GM12878 (cell line): ENCODE measurements around the gene ERBB3. TPM values are rescaled to one million over a fixed set of nuclear protein-coding genes. Genes with fewer than 3 reads are reported as not detected.

Experiments
- BHLHE40 ChIP-seq, 2 experiments: fragments of 450-650 bp in 1 of 2; IDR thresholded peaks; 2 replicates each; pipeline ENCODE4 v1.6.1; 2011 to 2017; ENCODE audit warnings: low read depth in 2 of 2, borderline replicate concordance in 1 of 2, improper control_type of control experiment in 1 of 2, low read length in 1 of 2, mild to moderate bottlenecking in 1 of 2
- CREB1 ChIP-seq: IDR thresholded peaks from 2 replicates; pipeline ENCODE4 v1.6.1; 2012; ENCODE audit warnings: low read depth, mild to moderate bottlenecking, inconsistent platforms
- ETV6 ChIP-seq, 2 experiments: fragments of 450-650 bp in 1 of 2; IDR thresholded peaks in 1 of 2; conservative IDR thresholded peaks in 1 of 2; 2 replicates each; pipeline ENCODE4 v1.6.1; 2014; ENCODE audit warnings: antibody characterized with exemption in 1 of 2, borderline replicate concordance in 1 of 2, low read depth in 1 of 2, mild to moderate bottlenecking in 1 of 2, moderate library complexity in 1 of 2
- HDGF ChIP-seq: fragments of 450-650 bp; IDR thresholded peaks from 2 replicates; pipeline ENCODE4 v1.6.1; 2016; ENCODE audit warnings: antibody characterized with exemption
- KLF5 ChIP-seq: fragments of 450-650 bp; IDR thresholded peaks from 2 replicates; pipeline ENCODE4 v1.6.1; 2014; ENCODE audit warnings: mild to moderate bottlenecking; ENCODE audit not compliant: partially characterized antibody
- POLR2AphosphoS2 ChIP-seq: IDR thresholded peaks from 2 replicates; pipeline ENCODE4 v1.6.1; 2011; ENCODE audit warnings: low read depth, mild to moderate bottlenecking, low read length, improper control_type of control experiment, moderate library complexity
- RAD21 ChIP-seq: IDR thresholded peaks from 2 replicates; pipeline ENCODE4 v1.6.1; 2011; ENCODE audit warnings: mild to moderate bottlenecking, low read depth, low read length, moderate library complexity; ENCODE audit not compliant: insufficient read depth
- SPI1 ChIP-seq: IDR thresholded peaks from 2 replicates; pipeline ENCODE4 v1.6.1; 2011; ENCODE audit warnings: low read depth, mild to moderate bottlenecking, low read length, moderate library complexity, borderline replicate concordance; ENCODE audit not compliant: insufficient read depth
- TAF1 ChIP-seq: IDR thresholded peaks from 2 replicates; pipeline ENCODE4 v1.6.1; 2011; ENCODE audit warnings: mild to moderate bottlenecking, low read depth, low read length, borderline replicate concordance
- TBL1XR1 ChIP-seq: IDR thresholded peaks from 2 replicates; pipeline ENCODE4 v1.6.1; 2012; ENCODE audit warnings: low read depth, low read length, improper control_type of control experiment
- YY1 ChIP-seq: IDR thresholded peaks from 2 replicates; pipeline ENCODE4 v1.6.1; 2011; ENCODE audit warnings: low read depth, mild to moderate bottlenecking, low read length
- polyA plus RNA-seq, 11 experiments: library from polyadenylated mRNA; depleted of rRNA in 4 of 11; unstranded in 6 of 11; stranded (reverse) in 5 of 11; fragments of >200 nt; fragmentation: Nextera tagmentation in 4 of 11; fragmentation: Illumina TruSeq in 1 of 11; extraction: Ambion mirVana in 4 of 11; extraction: Trizol in 1 of 11; gene quantifications; 1 replicate in 1 of 11; 2 replicates in 10 of 11; pipeline versions ENCODE4 v1.2.1 to v1.2.3, GENCODE V29; 2011 to 2016; ENCODE audit warnings: inconsistent platforms in 2 of 11, missing spikeins in 2 of 11, low read depth in 1 of 11
- total RNA-seq, 4 experiments: library from RNA; depleted of rRNA in 3 of 4; stranded (reverse); fragments of >200 nt in 3 of 4; fragmentation: Illumina TruSeq in 1 of 4; extraction: Trizol in 1 of 4; gene quantifications; 2 replicates each; pipeline versions ENCODE4 v1.2.1 to v1.2.3, GENCODE V29; 2013 to 2021
- TF ChIP-seq, protein P1 (sequence below): fragments of 450-650 bp; formaldehyde crosslinking; IDR thresholded peaks from 2 replicates; pipeline ENCODE4 v1.4.0; 2020; ENCODE audit warnings: mild to moderate bottlenecking, moderate library complexity
- TF ChIP-seq, protein P2 (sequence below): fragments of 450-650 bp; IDR thresholded peaks from 2 replicates; pipeline ENCODE4 v1.6.1; 2016; ENCODE audit warnings: mild to moderate bottlenecking, moderate library complexity, borderline replicate concordance
- TF ChIP-seq, protein P3 (sequence below): fragments of 450-650 bp; IDR thresholded peaks from 2 replicates; pipeline ENCODE4 v1.6.1; 2018; ENCODE audit warnings: mild to moderate bottlenecking, low read depth, moderate library complexity; ENCODE audit not compliant: partially characterized antibody
- TF ChIP-seq, protein P4 (sequence below): IDR thresholded peaks from 2 replicates; pipeline ENCODE4 v1.6.1; 2011; ENCODE audit warnings: low read depth, low read length, improper control_type of control experiment, borderline replicate concordance

The ERBB3 gene
- total and polyA plus RNA-seq, 10 of the 15 experiments (the other 5 are each of a cell fraction or from before 2014, with no cell fraction given) = 0.03 to 0.72 (median 0.04) TPM; not detected in 5

DNA sequence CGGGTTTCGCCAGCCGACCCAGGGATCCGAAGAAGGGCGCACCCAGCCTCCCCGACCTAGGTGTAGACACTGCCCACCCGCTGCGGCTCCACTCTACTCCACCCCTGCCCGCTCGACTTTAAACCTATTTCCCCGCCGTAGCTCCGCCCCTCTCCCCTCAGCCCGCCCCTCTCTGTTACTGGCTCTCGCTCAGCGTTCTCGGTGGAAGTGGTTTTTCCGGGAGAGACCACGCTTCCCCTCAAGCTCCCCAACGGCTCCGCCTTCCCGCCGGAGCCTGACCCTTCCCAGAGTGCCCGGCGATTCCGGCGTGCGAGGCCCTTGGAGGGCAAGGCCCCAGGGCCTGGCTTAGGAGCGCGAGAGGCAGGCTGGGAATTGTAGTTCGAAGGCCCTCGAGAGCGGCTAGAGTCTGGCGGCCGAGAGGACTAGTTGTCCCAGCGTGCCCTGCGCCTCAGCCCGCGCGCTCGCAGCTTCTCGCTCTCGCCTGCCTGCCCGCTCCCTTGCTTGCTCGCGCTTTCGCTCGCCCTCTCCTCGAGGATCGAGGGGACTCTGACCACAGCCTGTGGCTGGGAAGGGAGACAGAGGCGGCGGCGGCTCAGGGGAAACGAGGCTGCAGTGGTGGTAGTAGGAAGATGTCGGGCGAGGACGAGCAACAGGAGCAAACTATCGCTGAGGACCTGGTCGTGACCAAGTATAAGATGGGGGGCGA is 24.3 kb downstream of the ERBB3 start, which contains the start of gene PA2G4 (continued):
- TF ChIP-seq, protein P1, sequence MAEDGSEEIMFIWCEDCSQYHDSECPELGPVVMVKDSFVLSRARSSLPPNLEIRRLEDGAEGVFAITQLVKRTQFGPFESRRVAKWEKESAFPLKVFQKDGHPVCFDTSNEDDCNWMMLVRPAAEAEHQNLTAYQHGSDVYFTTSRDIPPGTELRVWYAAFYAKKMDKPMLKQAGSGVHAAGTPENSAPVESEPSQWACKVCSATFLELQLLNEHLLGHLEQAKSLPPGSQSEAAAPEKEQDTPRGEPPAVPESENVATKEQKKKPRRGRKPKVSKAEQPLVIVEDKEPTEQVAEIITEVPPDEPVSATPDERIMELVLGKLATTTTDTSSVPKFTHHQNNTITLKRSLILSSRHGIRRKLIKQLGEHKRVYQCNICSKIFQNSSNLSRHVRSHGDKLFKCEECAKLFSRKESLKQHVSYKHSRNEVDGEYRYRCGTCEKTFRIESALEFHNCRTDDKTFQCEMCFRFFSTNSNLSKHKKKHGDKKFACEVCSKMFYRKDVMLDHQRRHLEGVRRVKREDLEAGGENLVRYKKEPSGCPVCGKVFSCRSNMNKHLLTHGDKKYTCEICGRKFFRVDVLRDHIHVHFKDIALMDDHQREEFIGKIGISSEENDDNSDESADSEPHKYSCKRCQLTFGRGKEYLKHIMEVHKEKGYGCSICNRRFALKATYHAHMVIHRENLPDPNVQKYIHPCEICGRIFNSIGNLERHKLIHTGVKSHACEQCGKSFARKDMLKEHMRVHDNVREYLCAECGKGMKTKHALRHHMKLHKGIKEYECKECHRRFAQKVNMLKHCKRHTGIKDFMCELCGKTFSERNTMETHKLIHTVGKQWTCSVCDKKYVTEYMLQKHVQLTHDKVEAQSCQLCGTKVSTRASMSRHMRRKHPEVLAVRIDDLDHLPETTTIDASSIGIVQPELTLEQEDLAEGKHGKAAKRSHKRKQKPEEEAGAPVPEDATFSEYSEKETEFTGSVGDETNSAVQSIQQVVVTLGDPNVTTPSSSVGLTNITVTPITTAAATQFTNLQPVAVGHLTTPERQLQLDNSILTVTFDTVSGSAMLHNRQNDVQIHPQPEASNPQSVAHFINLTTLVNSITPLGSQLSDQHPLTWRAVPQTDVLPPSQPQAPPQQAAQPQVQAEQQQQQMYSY (CRISPR knock-in tag) = no peak
- TF ChIP-seq HDGF (peak; percentile 98), KLF5 (no peak), TAF1 (peak; percentile 60; the same call in 1 of the 2 replicates), TBL1XR1 (0 out of 2 replicates have a peak, but pooled peaks have one; percentile 17), BHLHE40 (IDR thresholded peaks at IDR 0.05; ENCODE audit: borderline replicate concordance in 1 of 2, low read depth in 2 of 2, low read length in 1 of 2) (peak; percentile 54 to 80; a peak in 3 of 4 replicates), RAD21 (no peak), POLR2AphosphoS2 (peak; percentile 76; the same call in 1 of the 2 replicates), ETV6 (conservative IDR thresholded peaks at IDR 0.05 in 1 of 2, IDR thresholded peaks at IDR 0.05 in 1 of 2; ENCODE audit: borderline replicate concordance in 1 of 2, low read depth in 1 of 2) (peak in 1 of 2 experiments; percentile 77; a peak in 2 of 4 replicates), YY1 (peak; percentile 77), CREB1 (peak; percentile 79; the same call in 1 of the 2 replicates), SPI1 (no peak)
- TF ChIP-seq, protein P2, sequence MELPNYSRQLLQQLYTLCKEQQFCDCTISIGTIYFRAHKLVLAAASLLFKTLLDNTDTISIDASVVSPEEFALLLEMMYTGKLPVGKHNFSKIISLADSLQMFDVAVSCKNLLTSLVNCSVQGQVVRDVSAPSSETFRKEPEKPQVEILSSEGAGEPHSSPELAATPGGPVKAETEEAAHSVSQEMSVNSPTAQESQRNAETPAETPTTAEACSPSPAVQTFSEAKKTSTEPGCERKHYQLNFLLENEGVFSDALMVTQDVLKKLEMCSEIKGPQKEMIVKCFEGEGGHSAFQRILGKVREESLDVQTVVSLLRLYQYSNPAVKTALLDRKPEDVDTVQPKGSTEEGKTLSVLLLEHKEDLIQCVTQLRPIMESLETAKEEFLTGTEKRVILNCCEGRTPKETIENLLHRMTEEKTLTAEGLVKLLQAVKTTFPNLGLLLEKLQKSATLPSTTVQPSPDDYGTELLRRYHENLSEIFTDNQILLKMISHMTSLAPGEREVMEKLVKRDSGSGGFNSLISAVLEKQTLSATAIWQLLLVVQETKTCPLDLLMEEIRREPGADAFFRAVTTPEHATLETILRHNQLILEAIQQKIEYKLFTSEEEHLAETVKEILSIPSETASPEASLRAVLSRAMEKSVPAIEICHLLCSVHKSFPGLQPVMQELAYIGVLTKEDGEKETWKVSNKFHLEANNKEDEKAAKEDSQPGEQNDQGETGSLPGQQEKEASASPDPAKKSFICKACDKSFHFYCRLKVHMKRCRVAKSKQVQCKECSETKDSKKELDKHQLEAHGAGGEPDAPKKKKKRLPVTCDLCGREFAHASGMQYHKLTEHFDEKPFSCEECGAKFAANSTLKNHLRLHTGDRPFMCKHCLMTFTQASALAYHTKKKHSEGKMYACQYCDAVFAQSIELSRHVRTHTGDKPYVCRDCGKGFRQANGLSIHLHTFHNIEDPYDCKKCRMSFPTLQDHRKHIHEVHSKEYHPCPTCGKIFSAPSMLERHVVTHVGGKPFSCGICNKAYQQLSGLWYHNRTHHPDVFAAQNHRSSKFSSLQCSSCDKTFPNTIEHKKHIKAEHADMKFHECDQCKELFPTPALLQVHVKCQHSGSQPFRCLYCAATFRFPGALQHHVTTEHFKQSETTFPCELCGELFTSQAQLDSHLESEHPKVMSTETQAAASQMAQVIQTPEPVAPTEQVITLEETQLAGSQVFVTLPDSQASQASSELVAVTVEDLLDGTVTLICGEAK = peak; percentile 75; the same call in 1 of the 2 replicates
- TF ChIP-seq, protein P3, sequence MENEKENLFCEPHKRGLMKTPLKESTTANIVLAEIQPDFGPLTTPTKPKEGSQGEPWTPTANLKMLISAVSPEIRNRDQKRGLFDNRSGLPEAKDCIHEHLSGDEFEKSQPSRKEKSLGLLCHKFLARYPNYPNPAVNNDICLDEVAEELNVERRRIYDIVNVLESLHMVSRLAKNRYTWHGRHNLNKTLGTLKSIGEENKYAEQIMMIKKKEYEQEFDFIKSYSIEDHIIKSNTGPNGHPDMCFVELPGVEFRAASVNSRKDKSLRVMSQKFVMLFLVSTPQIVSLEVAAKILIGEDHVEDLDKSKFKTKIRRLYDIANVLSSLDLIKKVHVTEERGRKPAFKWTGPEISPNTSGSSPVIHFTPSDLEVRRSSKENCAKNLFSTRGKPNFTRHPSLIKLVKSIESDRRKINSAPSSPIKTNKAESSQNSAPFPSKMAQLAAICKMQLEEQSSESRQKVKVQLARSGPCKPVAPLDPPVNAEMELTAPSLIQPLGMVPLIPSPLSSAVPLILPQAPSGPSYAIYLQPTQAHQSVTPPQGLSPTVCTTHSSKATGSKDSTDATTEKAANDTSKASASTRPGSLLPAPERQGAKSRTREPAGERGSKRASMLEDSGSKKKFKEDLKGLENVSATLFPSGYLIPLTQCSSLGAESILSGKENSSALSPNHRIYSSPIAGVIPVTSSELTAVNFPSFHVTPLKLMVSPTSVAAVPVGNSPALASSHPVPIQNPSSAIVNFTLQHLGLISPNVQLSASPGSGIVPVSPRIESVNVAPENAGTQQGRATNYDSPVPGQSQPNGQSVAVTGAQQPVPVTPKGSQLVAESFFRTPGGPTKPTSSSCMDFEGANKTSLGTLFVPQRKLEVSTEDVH = no peak
- TF ChIP-seq, protein P4, sequence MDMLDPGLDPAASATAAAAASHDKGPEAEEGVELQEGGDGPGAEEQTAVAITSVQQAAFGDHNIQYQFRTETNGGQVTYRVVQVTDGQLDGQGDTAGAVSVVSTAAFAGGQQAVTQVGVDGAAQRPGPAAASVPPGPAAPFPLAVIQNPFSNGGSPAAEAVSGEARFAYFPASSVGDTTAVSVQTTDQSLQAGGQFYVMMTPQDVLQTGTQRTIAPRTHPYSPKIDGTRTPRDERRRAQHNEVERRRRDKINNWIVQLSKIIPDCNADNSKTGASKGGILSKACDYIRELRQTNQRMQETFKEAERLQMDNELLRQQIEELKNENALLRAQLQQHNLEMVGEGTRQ = no peak
